Hematopoietic multipotent progenitor cell treated with erythropoietin and hydrocortisone succinate and interleukin-3 and kit ligand, for 15 days (in vitro differentiated cells): ENCODE data around the gene LRTM2.

ENCODE experiments used
- DNase-seq: peaks from one replicate; pipeline ENCODE4 v3.0.0-alpha.2; 2015; ENCODE audit warnings: low spot score

LRTM2 gene

GRCh38 chr12:1797991-1798640 is 22.2 kb upstream of the LRTM2 start:
- DNase-seq: no peak

- DNase-seq: no peak
These were observed 21.7 kb upstream of the LRTM2 start for GRCh38 chr12:1798641-1799020.

- DNase-seq: no peak
These were observed 21.1 kb upstream of the LRTM2 start for GRCh38 chr12:1799051-1799881.

- no peak for DNase-seq
These were observed 20.4 kb upstream of the LRTM2 start for GRCh38 chr12:1799882-1800400.

- DNase-seq: peak; percentile 25
These were observed 19.7 kb upstream of the LRTM2 start for GRCh38 chr12:1800401-1801302.

GRCh38 chr12:1801303-1801975 is 18.9 kb upstream of the LRTM2 start:
- DNase-seq: no peak

- DNase-seq: no peak
These were observed 16.6 kb upstream of the LRTM2 start for GRCh38 chr12:1803736-1804135.

- DNase-seq: peak; percentile 93
These were observed 15.6 kb upstream of the LRTM2 start for GRCh38 chr12:1804545-1805332.

GRCh38 chr12:1805441-1806081 is 14.8 kb upstream of the LRTM2 start:
- no peak for DNase-seq

GRCh38 chr12:1806301-1807086 is 13.9 kb upstream of the LRTM2 start:
- peak; percentile 78 for DNase-seq

GRCh38 chr12:1807087-1807860 is 13.1 kb upstream of the LRTM2 start:
- no peak for DNase-seq

GRCh38 chr12:1808036-1808797 is 12.1 kb upstream of the LRTM2 start:
- no peak for DNase-seq

- no peak for DNase-seq
These were observed 11.4 kb upstream of the LRTM2 start for GRCh38 chr12:1808798-1809480.

GRCh38 chr12:1809591-1810190 is 10.7 kb upstream of the LRTM2 start:
- DNase-seq: no peak

GRCh38 chr12:1810201-1810930 is 10.0 kb upstream of the LRTM2 start:
- DNase-seq: no peak

- DNase-seq: no peak
These were observed 9.5 kb upstream of the LRTM2 start for GRCh38 chr12:1810931-1811280.
